ENCODE results near the gene PCDH15. TPM values are rescaled to one million over a fixed set of nuclear protein-coding genes. Genes with fewer than 3 reads are reported as not detected.

PCDH15 gene
- total and polyA plus RNA-seq, 2 of the 8 experiments (the other 6 are each of a cell fraction or from before 2014, with no cell fraction given): 0.11 TPM; not detected in 1

DNA sequence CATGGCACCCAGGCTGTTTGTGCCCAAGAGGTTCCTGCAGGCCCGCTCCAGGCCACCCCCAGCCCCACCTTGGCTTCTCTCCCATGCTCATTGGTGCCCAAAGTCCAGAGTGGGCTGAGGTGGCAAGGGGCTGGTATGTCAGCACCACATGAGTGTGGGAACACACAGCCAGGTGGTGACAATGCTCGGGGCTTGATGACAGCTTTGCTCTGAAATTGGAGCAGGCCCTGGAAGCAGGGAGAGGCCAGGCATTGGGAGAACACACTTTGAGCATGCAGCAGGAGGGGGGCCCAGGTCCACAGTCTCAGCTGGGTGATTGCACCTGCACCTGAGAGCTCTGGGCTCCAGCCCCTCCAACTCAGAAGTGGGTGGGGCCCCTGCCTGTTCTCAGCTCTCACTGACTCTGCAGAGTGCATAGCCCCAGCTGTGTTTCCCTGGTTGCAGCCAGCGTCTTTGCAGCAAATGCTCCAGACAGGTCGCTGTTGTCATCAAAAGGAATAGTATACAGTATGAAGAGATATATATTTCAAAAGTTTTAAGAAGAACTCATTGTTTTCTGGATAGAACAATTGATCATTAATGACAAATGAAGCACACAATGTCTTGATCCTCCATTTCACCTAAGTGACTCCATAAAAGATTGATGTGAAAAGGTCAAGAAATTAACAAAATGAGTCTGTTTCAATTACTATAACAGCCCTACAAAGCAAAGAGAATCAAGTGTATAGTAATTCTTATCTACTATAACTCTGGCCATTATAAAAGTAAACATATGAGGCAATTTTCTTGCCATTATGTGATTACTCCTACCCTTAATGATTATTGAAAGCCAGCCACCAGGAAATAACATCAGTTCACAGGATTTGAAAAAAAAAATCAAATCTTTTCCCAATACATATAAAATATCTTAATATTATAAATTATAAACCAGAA, 848.1 kb downstream of the PCDH15 start:
- no peak for DNase-seq (ENCODE audit: low read depth in 1 of 2, low spot score in 2 of 2)
- Histone ChIP-seq H3K14ac (ENCODE audit: insufficient read length) (no peak overlapping the region), H3K4me2 (ENCODE audit: insufficient read depth in 1 of 2, low read depth in 2 of 2, low read length in 2 of 2) (no peak overlapping the region), H2BK15ac (ENCODE audit: low read length) (no peak overlapping the region), H3K4me1 (replicated peaks in 1 of 4; ENCODE audit: control insufficient read depth in 3 of 4, insufficient read depth in 4 of 4, low read length in 3 of 4) (no peaks in the 10 kb centered on the region), H2AK5ac (ENCODE audit: low read depth, low read length) (no peak overlapping the region), H4K5ac (ENCODE audit: insufficient read length, low read depth, low read length) (no peak overlapping the region), H2BK5ac (ENCODE audit: low read depth, low read length) (no peak overlapping the region), H3K23me2 (ENCODE audit: low read depth, low read length) (no peaks in the 10 kb centered on the region), H3K27ac (ENCODE audit: low read depth, low read length) (no peak overlapping the region), H3K4ac (replicated peaks; ENCODE audit: insufficient read length, low read depth, low read length) (no peak overlapping the region), H2BK120ac (replicated peaks; ENCODE audit: low read depth, low read length) (no peak overlapping the region), H3K18ac (ENCODE audit: extremely low read depth, low read length) (no peak overlapping the region), H2BK20ac (ENCODE audit: low read length) (no peak overlapping the region), H3K4me3 (ENCODE audit: extremely low read depth in 1 of 4, insufficient read depth in 2 of 4, low read depth in 3 of 4, low read length in 4 of 4) (no peak overlapping the region), H4K20me1 (replicated peaks in 1 of 2; ENCODE audit: control insufficient read depth in 1 of 2, insufficient read depth in 2 of 2, low read length in 2 of 2) (no peaks in the 10 kb centered on the region), H3K36me3 (ENCODE audit: control insufficient read depth in 2 of 4, insufficient read depth in 4 of 4, low read length in 3 of 4) (no peaks in the 10 kb centered on the region), H4K91ac (replicated peaks; ENCODE audit: insufficient read length, low read length) (no peak overlapping the region), H3K9me3 (ENCODE audit: insufficient read depth in 2 of 2, low read depth in 1 of 2, low read length in 1 of 2) (peaks cover 4 to 11% of the 10 kb centered on the region in 2 experiments; a peak in 3 of 4 replicates), H2AFZ (ENCODE audit: low read length) (no peak overlapping the region), H3K27me3 (replicated peaks in 1 of 4; ENCODE audit: control insufficient read depth in 3 of 4, extremely low read depth in 1 of 4, insufficient read depth in 3 of 4, low read length in 3 of 4) (no peaks in the 10 kb centered on the region), H3K9ac (replicated peaks in 1 of 4; ENCODE audit: extremely low read depth in 1 of 4, low read depth in 3 of 4, low read length in 3 of 4) (no peak overlapping the region), H4K8ac (ENCODE audit: extremely low read depth, insufficient read depth, low read length) (no peak overlapping the region), H3K23ac (ENCODE audit: insufficient read length) (no peak overlapping the region), H3K79me1 (ENCODE audit: low read depth, low read length) (no peaks in the 10 kb centered on the region), H3K56ac (replicated peaks; ENCODE audit: insufficient read length, low read depth, low read length) (no peak overlapping the region), H2BK12ac (ENCODE audit: low read depth, low read length) (no peak overlapping the region), H3K79me2 (ENCODE audit: control insufficient read depth in 1 of 2, insufficient read depth in 2 of 2, low read length in 2 of 2) (no peaks in the 10 kb centered on the region)
- 90% methylated on average over 3 of the region's 4 CpGs; no CpG with 5 or more reads in 1 of the 2 experiments for WGBS, 2 experiments (ENCODE audit: extremely low coverage in 1 of 2, insufficient coverage in 1 of 2, insufficient read length in 1 of 2, insufficient replicate concordance in 2 of 2, low coverage in 1 of 2, low lambda C conversion rate in 2 of 2, missing lambda C conversion rate in 1 of 2)
- ChIA-PET CTCF (ENCODE audit: partially characterized antibody) (no interaction called here), POLR2A (ENCODE audit: partially characterized antibody) (no interaction called here)
- TF ChIP-seq SP1 (IDR thresholded peaks at IDR 0.05; ENCODE audit: low read depth, low read length): no peak
- TF ChIP-seq SIRT6 (IDR thresholded peaks at IDR 0.05; ENCODE audit: low read length): no peak
- TF ChIP-seq EZH2 (IDR thresholded peaks at IDR 0.05; ENCODE audit: low read depth, low read length, severe bottlenecking): no peak
- TF ChIP-seq CEBPB (IDR thresholded peaks at IDR 0.05; ENCODE audit: low read depth, low read length): no peak
- TF ChIP-seq SUZ12 (IDR thresholded peaks at IDR 0.05; ENCODE audit: low read length): no peak
- TF ChIP-seq EGR1 (IDR thresholded peaks at IDR 0.05; ENCODE audit: borderline replicate concordance, low read depth, low read length): no peak
- no peak for TF ChIP-seq JUND (IDR thresholded peaks at IDR 0.05; ENCODE audit: low read length)
- TF ChIP-seq CBX8 (IDR thresholded peaks at IDR 0.05; ENCODE audit: borderline replicate concordance, low read depth, low read length): no peak
- no peak for TF ChIP-seq BACH1 (IDR thresholded peaks at IDR 0.05; ENCODE audit: low read length)
- no peak for FAIRE-seq
